GM18873 (cell line): ENCODE measurements around the gene PPIL6.
"Not testable (repeated sequence)": the region's sequence is repeated elsewhere in the genome, so short reads cannot be mapped to it uniquely, and the experiment has no call there.

Experiments used
- ATAC-seq: cut with Tn5 transposase; IDR thresholded peaks from one replicate; pipeline ENCODE4 v1.9.1; 2021; ENCODE audit warnings: mild to moderate bottlenecking, moderate library complexity, moderate number of reproducible peaks; ENCODE audit not compliant: unreplicated experiment, low FRiP score

PPIL6 gene

DNA sequence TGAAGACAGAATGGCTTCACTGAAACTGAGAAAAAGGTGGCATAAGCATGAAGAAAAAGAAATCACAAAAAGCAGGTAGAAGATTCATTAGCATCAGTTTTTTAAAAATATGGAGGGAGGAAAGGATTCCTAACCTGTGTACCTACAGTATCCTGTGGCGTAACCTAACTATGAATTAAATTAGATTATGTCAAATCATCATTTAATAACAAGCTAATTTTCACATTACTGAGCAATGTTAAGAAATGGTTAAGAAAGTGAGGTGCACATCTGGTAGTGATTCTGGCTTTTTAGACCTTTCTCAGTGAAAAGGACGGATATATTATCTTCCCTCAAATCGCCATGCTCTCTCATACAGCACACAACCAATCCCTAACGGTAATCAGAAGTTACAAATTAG lies 70.7 kb downstream of the PPIL6 start:
- no peak for ATAC-seq

DNA sequence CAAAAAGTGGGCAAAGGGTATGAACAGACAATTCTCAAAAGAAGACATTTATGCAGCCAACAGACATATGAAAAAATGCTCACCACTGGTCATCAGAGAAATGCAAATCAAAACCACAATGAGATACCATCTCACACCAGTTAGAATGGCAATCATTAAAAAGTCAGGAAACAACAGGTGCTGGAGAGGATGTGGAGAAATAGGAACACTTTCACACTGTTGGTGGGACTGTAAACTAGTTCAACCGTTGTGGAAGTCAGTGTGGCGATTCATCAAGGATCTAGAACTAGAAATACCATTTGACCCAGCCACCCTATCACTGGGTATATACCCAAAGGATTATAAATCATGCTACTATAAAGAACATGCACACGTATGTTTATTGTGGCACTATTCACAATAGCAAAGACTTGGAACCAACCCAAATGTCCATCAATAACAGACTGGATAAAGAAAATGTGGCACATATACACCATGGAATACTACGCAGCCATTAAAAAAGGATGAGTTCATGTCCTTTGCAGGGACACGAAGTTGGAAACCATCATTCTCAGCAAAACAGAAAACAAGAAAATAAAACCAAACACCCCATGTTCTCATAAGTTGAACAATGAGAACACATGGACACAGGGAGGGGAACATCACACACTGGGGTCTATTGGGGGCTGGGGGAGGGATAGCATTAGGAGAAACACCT lies 75.9 kb downstream of the PPIL6 start:
- not testable (repeated sequence) for ATAC-seq

DNA sequence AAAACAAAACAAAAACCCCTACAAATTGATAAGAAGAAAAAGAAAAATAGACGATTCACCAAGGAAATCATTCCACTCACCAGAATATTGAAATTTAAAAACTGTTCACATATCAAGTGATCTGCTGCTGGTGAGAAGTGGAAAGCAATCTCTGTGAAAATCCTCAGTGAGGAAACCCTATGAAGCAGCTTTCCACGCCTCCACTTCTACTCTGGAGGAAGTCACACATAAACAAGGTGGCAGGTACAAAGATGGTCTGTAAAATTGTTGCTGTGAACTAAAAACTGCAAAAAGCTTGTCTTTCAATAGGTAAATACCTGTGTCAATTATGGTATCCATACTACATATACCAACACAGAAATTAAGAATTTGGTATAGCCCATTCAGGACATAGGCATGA lies 76.7 kb downstream of the PPIL6 start:
- ATAC-seq, result no peak

DNA sequence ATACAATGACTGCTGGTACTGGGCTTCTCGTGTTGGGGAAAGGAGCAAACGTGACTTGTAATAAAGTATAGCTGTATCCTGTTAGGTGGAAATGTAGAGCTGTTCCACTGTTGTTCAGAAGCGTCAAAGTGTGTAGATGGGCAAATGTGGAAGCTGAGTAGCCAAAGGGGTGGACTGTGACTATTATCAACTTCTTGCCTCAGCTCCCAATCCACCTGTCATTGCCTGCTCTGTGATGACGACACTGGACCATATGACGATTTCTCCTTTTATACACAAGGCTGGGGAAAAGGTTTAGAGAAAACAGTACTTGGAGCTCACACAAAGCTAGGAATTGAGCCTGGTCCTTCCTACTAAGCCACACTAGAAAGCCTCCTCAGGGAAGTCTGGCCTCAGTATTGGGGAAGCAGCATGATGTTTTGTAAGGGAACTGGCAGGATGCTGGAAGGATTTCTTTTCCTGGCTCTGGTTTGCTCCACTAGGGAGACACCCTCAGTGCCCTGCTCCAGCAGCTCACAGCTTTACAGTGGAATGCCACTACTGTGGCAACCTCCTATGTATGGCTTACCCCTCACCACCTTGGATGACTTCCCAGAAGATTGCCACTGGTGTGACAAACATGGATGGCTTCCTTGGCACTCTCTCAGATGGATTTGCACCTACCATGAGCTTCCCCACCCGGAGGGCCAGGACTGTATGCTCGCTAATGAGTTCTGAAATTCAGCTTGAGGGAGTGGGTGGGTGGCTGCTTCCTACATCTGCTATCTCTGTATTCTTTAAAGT lies 78.1 kb downstream of the PPIL6 start:
- no peak for ATAC-seq

DNA sequence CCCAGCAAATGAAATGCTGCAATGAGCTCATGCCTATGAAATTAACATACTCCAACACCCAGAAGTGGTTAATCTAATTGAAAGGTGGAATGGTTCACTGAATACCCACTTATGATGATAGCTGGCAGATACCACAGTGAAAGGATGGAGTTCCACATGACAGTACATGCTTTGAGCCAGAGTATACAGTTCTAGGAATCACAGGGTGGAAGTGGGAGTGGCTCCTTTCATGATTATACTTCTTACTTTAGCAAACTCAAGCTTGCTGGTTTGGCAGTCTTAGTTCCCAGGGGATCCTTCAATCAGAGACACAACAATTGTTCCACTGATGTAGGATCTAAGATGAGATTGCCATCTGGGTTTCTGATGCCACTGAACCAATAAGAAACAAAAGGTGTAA lies 79.6 kb downstream of the PPIL6 start:
- ATAC-seq, result no peak

DNA sequence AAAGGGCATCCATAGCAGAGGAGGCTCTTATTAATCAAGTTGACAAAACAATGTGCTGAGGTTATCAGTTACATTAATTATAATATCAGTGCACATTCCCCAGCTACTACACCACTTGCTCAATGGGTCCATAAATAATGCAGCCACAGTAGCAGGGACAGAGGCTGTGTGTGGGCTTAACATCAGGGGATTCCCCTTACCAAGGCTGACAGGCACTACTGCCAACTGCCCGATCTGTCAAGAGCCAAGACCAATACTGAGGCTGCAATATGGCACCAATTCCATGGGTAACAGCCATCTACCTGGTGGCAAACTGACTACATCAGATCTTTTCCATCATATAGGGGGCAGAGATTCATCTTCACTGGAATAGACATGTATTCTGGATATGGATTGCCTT lies 80.1 kb downstream of the PPIL6 start:
- ATAC-seq, result no peak

DNA sequence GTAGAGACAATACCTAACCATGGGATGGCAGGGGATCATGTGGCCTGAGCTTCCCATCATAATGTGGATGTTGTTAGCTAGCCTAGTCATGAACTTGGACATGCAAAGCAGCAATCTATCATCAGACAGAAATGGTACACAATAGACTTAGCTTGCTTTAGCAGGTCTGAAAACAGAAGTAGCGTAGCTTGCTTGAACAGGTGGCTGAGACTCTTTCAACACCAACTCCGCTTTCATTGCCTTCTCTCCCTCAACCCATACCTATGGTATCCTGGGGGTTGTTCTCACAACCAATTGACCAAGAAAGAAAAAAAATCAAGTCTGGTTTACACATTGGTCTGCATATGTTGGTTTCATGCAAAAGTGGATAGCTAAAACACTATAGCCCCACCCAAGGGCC lies 81.2 kb downstream of the PPIL6 start:
- no peak for ATAC-seq

DNA sequence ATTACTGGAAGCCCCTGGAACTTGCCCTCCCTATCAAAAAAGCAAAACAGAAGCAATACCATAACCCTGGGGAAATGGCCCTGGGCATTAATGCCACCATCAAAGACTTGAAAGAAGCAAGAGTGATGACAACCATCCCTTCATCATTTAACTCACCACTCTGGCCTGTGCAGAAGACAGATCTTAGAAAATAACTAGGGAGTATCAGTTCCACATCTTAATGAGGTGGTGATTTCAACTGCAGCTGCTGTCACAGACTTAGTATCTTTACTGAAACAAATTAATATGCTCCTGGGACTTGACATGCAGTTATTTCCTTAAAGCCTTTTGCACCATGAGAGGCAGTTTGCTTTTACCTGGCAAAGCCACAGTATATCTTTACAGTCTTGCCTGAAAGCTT lies 82.2 kb downstream of the PPIL6 start:
- ATAC-seq, result no peak

DNA sequence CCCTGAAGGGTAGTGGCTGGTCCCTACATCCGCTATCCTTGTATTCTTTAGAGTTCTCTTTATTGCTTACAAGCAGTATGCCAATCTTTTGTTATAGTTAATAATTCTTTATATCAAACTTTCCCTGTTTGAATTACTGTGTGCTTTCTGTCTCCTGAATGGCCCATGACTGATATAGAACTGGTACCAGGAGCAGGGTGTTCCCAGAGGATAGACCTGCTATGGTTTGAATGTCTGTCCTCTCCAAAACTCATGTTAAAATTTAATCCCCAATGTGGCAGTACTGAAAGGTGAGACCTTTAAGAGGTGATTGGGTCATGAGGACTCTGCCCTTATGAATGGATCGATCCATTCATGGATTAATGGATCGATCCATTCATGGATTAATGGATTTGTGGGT lies 84.2 kb downstream of the PPIL6 start:
- ATAC-seq, result no peak

DNA sequence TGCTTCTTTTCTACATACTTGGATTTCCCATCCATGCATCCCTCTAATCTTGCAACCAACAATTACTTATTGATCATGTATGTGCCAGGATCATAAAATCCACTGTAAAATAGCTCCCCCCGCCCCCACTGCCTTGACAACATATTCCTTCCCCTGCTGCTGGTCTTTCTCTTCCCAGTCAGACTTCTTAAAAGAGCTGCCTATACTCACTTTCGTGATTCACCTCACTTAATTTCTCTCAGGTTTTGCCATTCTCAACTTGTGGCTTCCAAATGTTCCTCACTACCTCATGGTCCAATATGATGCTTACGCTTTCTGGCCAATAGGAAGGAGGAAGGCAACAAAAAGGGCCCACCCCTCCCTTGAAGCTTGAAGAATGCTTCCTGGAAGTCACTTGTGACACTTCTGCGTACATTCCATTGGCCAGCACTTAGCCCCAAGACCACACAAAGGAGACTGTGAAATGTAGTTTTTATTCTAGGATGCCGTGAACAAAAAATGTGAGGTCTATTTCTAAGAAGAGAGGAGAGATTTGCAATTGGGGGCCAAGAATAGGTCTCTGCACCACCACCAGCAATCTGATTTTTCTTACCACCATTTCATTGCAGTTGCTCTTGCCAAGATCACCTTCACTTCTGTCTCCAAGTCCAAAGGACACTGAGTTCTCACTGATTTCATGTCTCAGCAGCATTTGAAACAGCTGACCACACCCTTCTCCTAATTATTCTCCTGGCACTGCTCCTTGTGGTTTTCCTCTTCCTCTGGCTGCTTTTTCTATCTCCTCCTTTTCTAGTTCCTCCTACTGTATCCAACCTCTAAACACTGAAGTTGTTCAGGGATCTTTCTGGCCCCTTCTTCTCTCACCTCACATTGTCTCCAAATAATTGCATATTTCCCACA lies 88.9 kb downstream of the PPIL6 start:
- ATAC-seq, result no peak

DNA sequence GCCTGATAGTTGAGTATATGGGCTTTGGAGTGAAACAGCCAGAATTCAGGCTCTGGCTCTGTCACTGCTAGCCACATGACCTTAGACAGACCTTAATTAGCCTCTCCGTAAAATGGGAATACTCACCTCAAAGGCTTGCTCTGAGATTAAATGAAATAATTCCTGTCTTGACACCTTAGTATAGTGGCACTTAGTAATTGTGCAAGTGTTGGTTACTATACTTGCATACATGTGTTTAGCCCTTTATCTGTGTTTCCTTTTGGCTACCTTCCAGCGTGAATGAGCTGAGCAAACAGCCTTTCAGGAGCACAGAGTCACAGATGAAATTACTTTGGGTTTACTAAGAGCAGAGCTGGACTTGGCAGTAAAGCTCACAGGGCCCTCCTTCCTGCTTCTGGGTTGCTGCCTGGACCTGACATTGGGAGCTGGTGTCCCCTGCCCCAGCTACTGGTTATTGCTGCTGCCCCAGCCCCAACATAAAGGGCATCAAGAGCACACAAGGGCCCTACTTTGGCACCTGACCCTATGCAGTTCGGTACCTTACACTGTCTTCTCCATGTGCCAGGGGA lies 90.9 kb downstream of the PPIL6 start:
- ATAC-seq, result no peak

DNA sequence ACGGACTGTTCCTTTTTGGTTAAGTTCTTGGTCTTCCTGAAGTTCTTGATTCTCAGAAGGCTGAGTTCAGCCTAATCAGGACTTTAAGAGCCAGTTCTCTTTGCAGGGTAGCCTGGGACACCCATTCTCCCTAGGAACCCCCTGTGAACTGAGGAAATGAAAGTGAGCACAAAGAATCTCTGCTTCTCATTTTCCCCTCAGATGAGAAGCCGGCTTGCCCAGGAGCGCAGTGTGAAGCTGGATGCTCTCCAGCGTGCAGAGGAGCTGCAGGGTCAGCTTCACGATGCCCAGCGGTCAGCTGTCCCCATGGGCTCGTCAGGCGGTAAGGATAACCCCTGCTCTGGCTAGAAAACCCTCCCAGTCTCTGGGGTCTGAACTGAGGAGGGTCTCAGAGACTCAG lies 92.2 kb downstream of the PPIL6 start:
- no peak for ATAC-seq

DNA sequence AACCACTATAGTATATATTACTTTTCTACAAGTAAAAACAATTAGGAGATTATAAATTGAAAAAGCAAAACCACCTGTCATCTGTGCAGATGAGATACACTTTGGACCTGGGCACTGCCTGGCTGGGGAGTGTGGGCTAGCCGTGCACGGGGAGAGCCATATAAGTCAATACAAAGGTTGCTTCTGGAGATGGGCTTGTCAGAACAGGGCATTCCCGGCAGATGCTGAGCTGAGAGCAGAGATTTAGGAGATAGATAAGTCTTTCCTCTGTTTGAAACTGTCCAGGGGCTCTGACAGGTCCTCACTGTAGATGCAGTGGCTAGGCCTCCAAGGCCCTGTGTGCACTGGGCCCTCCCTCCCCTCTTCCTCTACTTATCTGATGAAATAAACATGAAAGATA lies 92.6 kb downstream of the PPIL6 start:
- no peak for ATAC-seq

DNA sequence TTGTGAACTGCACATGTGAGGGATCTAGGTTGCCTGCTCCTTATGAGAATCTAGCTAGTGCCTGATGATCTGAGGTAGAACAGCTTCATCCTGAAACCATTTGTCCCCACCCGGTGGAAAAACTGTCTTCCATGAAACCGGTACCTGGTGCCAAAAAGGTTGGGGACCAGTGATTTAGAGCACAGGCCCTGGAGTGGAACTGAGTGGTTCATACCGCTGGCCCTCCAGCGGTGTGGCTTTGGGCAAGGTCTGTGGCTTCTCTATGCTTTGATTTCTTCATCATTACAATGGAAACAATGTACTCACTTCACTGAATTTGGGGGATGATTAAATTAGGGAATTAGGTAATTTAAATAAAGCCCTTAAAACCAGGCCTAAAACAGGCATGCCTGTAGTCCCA lies 94.4 kb downstream of the PPIL6 start:
- ATAC-seq, result no peak

DNA sequence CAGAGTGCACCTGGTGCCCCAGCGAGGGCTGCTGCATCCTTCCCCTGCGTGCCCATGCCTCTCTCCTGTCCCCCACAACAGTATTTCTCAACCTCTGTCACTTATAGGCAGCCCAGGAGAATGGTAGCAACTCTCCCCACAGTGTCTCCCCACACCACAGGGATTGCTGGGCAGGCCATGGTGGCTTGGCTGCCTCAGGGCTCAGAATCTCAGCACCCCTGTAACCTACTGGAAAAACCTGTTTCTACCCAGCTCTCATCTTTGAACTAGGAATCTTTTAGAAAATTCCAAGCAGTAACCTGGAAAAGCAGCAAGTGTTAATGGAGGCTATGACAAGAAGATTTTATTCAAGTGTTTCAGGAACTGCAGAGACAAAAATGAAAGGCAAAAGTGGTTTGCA lies 96.2 kb downstream of the PPIL6 start:
- ATAC-seq, result no peak

DNA sequence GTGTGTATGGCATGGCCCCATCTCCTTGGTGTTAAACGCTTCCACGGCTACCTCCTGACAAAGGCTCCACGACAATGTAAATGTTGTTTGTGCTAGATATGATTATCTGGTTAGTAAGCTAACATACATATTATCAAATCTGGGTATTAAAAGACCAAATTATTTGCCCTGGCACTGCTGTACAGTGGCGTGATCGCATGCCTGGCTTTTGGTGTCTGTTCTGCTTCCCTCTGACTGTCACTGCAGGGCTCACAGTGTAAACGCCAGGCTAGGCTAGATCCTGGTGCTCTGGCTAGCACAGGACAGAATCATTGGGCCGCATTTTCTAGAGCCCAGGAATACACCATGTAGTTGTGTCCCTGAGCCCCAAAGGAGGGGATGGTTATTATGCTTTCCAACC lies 96.9 kb downstream of the PPIL6 start:
- no peak for ATAC-seq

DNA sequence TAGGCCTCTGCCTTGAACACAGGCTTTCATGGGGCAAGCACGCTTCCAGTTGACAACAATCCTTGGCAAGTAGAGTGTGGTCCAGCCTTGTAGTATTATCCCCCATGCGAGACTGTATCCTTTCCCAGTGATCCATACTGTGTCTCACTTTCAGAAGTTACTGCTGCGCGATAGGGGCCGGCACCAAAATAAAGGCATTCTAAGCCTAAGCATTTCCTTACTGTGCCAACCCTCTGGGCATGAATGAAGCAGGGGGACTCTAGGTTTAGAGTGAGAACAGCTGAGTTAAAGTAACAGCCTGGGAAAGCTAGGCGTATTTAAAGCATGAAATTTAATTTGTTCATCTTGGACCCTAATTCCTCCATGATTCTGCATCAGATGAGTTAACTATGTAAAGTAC lies 97.5 kb downstream of the PPIL6 start:
- ATAC-seq, result no peak

DNA sequence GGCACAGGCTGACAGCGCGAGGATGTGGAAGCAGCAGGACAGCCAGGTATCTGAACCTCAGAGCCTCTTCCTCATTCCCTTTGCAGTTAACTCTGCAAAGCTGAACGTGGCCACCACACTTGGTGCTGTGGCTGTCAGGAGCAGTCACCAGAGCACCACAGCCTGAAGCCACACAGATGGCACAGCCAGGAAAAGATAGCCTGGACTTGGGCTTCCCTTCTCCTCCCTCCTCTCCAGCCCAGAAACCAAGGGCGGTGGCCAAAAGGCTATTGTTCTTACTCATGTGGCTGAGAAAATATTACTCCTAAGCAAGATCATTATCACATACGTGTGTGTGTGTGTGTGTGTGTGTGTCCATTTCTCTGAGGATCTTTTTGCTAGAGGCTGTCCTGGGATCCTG lies 97.9 kb downstream of the PPIL6 start:
- ATAC-seq, result no peak

DNA sequence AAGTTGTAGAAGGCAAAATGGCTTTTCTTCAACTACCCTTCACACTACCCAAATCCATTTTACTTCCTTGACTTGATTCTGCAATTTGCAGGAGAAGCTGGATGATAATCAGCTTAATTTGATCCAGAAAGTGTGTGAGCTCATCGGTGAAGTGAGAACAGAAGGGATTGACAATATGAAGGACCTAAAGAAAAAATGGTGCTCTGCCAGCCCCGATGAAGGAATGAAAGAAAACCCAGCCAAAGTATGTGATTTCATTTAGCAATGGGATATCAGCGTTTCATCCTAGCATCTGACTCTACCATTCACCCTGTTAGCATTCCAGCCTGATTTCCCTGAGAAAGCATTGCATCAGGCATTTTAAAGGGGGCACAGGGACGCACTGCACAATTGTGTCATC lies 99.6 kb downstream of the PPIL6 start:
- ATAC-seq, result no peak
